NCI-H187 treated with DMSO at 0.1 percent for 48 hours (cell line): ENCODE data around the gene KRT73.

Source experiments
- DNase-seq: peaks from one replicate; lab custom pipeline; 2025; lab: John Stamatoyannopoulos, UW

The KRT73 gene

DNA sequence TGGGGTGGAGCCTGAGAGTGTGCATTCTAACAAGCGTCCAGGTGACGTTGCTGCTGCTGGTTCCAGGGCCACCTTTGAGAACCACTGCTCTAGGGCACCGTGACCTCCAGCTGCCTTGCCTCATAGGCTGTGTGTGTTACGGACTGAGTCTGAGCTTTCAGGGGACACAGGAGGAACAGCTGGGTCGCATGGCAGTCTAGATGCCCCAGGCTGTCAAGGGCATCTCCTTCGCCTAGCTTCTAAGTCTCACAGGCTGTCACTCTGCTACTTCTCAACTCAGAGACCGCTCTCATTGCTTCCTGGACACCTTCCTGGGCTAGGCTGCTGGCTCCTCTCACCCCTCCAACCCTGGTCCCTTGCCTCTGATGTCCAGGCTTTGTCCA is 965 bp downstream of the KRT73 start:
- DNase-seq = no peak

DNA sequence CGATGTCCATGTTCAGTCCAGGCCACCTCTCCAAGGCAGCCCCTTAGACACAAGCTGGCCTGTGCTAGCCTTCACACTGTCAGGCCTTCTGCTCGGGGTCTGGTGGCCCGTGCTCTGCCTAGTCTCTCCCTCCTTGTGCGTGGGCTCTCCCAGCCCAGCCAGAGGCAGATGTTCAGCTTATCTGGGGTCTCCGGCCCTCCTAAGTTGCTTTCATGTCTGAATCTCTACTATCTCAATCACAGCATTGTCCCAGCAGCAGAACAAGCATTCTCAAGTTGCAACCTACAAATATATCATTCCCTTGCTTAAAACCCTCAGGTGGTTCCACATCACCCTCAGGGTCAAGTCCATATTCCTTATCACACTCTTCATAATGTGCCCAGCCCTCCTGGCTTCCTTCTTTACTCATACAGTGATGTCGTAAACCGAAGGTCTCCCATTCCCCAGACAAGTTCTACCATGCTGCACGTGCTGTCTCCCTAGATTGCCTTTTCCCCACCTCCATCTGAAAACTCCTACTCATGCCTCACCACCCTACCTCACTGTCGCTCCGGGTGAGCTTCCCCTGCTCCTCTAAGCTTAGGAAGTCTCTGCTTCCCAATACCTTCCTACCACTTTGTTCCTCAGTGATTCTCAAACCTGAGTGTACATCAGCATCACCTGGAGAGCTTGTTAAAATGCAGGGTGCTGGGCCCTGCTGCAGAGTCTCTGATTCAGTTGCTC is 1.5 kb downstream of the KRT73 start:
- no peak for DNase-seq

DNA sequence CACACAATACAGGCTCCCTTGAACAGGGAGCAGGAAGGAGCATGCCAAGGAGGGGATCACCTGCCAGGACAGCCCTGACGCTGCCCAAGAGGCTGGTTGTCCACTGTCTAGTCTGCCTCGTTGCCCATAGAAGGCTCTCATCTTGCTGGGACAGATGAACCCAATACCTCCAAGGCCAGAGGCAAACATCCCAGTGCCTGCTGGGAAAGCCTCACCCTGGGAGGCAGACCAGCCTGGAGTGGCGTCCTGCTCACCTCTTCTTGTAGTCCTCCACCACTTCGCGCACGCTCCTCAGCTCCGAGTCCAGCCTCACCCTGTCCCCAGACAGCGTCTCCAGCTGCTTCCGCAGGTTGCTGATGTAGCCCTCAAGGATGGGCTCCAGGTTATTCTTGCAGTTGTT is 2.4 kb downstream of the KRT73 start:
- DNase-seq = no peak

DNA sequence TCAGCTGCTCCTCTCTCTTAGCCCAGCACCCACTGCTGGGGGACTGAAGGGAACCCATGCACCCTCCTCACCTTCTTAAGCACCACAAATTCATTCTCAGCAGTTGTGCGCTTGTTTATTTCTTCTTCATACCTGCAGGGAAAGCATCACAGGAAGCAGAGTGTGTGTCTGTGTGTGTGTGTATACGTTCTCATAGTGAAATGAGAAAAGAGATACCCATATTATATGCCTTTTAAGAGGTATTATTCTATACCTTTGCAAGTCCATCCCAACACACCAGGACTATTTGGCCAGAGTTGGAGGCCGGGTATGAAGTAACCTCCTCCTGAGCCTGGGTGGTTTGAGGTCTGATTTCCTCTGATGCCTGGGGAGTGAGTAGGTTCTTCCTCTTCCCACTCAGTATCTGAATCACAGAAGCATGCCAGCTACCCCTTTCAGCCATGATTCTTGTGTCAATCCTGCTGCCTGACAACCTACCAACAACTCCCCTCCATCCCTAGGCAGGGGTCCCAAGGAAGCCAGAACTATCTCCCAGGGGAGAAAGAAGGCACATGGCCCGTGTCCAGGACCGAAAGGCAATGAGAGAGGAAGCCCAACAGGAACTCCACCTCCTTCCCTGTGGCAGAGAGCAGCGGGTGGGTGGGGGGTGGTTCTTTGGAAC is 3.0 kb downstream of the KRT73 start:
- no peak for DNase-seq

DNA sequence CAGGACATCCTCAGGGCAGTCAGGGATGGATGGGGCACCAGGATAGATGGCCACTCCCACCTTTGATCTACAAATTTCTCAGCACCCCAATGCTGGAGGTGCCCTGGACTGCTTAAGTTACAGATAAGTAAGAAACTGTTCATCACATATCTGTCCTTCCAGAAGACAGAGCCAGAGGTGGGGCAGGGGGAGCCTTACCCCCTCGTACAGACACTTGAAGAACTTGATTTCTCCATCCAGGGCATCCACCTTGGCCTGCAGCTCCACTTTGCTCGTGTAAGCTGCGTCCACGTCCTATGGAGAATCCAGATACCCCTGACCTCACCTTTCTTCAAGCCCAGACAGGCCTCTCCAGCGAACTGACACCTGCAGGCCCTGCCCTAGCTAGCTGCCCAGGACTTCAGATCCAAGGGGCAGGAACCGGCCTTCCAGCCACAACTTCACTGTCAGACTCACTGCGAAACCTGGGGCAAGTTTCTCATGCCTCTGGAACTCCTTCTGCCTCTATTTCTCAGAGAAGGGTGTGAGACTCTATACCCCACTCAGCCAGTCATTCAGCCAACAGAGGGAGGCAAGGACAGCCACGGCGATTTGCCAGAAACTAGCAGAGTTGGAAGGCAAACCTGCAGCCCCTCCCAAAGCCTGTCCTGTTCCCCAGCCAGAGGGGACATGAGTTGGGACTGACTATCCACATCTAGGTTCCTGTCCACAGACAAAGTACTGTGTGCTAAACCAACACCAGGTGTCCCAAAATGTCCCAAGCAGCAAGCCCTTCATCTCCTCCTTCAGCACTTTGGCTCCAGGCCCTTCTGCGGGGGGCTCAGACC is 3.8 kb downstream of the KRT73 start:
- DNase-seq = no peak

DNA sequence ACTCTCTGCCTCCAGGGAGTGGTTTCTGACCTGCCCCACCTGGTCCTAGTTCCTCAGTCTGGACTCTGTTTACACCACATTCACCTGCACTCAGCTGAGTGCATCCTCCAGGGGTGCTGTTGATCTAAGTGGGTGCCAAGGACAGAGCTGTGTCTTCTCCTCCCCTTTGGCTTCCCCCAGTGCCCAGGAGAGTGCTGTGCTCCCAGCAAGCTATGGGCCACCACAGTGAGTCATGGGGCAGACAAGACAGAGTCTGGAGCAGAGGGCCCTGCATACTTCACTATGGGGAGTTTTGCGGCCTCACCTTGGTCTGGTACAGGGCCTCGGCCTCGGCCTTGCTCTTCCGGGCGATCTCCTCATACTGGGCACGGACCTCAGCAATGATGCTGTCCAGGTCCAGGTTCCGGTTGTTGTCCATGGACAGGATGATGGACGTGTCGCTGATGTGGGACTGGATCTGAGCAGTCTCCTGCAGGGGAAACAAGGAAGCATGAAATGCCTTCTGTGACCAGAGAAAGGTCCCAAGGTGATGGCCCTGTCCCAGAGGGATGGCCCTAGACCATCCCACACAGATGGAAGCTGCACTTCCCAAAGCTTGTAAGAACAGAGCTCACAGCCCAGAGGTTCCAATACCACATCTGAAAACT is 4.9 kb downstream of the KRT73 start:
- no peak for DNase-seq

DNA sequence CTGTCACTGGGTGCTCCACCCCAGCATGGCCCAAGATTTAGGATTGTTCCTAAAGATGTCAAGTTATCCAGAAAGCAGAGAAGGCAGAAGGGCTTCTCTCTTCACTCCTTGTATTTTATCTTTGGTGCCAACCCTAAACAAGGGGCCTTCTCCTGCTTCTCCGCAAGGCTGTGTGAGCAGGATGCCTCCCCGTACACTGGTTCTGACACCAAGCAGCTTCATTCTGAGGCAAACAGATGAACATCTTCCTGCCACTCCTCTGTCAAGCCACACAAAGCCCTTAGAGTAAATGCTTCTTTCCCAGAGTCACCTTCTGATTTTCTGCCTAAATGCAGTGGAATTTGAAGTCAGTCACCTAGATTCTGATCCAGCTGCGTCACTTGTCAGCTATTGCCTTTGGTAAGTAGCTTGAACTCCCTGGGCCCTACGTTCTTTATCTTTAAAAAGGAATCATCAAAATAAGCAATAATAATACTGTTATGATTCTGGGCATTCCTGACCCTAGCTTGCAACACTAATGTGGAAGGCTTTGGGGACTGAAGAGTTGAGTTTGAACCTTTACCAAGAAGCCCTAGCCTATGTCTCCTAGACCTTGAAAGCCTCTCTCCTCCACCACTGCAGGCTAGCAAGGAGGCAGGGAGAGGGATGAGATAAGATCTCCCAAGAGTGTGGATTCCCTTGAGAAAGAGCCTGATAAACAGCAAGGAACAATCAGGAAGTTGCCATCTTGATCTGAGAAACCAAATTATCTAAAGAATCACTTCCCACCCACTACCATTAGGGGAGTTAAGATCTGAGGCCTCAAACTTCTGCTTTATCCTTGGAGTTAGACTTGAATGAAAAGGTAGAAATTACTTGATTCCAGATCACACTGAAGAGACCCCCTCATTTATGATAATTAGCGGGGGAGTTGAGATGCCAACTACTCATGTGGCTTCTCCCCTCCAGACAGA is 5.7 kb downstream of the KRT73 start:
- no peak for DNase-seq

DNA sequence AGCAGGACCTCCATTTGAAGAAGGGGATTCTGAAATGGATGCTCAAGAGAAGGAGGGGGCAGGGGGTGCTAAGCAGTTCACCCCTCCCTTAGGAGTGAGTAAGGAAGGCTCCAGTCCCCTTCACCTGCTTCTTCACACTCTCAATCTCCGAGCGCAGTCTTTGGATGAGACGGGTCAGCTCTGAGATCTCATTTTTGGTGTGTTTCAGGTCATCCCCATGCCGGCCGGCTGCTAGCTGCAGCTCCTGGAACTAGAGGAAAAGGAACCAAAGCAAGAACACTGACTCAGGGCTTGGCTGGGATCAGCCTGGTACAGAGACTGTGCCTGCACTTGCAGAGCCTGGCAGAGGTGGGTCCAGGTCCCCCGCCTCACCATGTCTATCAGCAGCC is 7.3 kb downstream of the KRT73 start:
- no peak for DNase-seq

DNA sequence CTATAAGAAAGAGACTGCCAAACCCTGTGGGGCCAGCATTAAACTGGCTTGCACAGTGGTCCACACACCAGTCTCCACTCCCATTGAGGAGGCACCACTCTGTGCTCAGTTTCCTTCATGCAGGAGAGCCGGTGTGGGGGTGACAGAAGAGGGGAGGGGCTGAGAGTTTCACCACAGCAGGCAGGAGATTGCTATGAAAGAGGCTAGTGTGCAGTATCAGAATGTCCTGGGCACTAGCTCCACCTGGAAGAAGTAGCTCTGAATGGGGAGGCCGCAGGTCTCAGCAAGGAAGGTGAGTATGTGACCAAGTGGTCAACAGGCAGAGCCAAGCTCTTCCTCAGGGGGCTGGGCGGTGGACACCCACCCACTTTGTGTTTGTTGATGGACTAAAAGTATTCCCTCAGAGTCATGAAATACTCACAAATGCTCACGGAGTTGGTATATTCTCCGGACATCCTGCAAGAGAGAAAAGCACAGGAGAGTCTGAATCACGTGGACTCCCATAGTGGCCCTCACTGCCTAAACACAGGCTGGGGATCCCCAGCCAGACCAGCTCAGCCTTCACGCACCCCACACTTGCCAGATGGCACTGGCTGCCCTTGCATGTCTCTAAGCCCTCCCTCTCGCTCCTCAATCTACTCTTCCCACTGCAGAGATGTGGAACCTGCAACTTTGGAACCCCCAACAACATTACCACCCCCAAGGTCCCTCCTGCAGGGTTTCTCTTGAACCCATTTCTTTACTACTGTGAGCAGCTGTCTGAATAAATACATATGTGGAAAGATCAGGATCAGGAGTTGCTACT is 9.3 kb downstream of the KRT73 start:
- no peak for DNase-seq

DNA sequence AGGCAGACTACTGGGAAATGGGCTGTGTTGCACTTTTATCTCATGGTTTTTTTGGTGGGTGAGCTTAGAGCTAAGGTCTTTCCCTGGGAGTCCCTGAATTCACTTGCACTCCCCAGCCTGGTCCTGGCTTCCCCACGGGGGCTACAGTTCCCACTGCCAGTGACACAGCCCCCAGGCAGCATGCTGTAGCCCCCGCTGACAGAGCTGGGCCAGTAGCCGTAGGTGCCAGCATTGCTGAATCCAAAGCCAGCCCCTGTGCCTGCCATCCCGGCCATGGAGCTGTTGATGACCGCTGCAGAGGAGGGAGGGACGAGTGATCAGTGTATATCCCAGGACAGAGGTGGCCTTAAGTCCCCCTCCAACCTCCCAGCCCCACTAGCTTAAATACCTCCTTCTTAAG is 10.2 kb downstream of the KRT73 start:
- no peak for DNase-seq

DNA sequence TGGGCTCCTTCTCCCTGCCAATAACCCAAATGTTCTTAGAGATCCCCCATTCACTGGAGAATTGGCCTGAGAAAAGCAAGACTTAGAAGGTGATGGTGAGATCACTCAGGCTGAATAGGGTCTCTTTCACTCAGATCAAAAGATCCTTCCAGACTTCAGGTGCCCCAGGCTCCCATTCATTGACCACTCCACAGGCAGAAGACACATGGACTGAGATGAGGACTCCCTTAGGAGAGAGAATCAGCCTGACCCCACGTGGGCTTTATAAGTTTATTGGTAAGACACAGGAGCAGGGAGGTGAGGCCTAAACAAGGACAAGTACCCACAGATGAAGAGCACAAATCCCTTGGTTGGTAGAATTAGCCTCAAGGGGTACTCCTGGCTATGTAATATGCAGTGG is 11.0 kb downstream of the KRT73 start:
- DNase-seq = no peak

DNA sequence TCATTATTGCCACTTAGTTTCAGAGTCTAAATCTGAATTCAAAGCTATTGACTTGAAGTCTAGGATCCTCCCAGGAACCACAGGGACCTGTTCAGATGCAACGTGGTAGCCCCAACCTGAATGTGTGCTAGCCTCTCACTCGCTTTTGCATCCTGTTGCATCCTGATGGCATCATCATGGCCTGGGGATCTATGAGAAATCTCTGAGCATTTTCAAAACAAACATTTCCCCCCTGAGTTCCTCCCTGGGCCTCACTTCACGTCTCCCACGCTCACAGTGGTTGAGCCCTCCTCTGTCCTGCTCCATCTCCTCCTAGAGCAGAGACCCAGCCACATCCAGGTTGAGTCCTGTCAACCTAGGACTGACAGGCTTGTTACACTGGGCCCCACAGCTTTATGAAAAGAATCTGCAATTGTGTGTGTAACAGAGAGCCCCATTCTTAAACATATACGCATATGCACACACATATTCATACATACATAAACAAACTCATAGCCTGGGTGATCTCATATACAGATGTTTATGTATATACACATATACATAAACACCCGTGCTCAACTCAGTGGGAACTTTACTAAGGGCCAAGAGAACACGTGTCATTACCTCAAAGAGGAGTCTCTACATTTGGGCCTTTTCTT is 11.7 kb downstream of the KRT73 start:
- DNase-seq = no peak

DNA sequence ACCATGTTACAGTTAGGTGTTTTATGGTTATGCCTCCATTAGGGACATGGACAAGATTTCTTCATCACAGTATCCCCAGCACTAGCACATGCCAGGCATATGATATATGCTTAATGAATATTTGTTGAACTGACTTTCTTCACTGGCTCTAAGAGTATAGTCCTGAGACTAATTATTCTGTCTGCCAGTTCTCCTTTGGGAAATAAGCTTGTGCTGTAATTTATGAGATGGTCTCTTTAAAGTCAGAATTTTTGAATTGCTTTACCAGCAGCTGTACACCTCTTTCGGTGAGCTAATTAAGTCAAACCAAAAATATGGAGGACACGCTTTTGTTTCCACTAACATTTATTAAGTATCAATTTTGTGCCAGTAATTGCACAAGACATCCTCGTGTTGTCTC is 12.3 kb downstream of the KRT73 start:
- DNase-seq = no peak

DNA sequence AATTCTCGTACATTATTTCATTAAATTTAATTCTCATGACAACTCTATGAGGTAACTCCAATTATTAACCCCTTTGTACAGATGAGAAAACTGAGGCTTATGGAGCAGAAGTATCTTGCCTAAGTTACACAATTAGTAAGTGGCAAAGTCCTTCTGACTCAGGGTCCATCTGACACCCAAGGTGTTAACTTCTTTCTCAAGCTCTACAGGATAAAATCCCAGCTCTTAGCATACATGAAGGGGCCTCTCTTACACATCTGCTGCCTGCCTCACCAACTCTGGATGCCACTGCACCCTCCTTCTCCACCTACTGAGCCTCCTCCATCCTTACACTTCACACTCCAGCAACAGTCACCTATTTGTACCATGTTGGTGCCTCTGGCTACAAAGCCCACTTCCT is 12.8 kb downstream of the KRT73 start:
- DNase-seq = no peak

DNA sequence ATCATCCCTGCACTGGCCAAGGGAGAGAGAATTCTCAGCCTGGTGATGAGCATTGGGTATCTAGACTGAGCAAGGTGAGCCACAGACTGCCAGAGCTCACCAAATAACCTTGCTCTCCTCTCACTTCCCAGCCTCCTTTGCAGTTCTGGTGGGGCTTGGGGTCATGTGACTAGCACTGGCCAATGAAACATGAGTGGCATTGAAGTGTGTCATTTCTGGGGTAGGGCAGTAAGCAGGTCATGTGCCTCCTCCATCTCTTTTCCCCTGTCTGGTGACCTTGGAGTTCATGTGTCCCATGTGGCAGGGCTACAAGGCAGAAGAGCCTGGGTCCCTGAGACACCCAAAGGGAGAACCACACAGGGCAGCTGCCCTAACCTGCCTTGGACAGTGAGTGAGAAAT is 13.5 kb downstream of the KRT73 start:
- no peak for DNase-seq

DNA sequence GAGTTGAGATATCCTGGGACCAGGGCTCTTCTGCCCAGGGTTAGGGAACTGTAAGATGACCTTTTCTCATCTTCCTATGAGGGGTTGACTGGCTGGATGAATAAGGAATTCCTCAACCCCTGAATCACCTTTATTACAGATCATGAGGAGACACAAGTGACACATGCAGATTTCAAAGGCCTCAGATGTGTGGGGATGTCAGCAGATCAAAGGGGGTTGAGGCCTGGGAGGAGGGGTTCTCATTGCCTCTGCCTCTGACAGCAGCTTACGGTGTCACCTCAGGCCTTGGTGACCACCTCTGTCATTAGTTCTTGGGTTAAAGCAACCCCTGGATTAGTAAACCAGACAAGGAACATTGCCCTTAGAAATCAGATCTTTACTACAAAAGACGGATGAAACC is 15.0 kb downstream of the KRT73 start:
- no peak for DNase-seq

DNA sequence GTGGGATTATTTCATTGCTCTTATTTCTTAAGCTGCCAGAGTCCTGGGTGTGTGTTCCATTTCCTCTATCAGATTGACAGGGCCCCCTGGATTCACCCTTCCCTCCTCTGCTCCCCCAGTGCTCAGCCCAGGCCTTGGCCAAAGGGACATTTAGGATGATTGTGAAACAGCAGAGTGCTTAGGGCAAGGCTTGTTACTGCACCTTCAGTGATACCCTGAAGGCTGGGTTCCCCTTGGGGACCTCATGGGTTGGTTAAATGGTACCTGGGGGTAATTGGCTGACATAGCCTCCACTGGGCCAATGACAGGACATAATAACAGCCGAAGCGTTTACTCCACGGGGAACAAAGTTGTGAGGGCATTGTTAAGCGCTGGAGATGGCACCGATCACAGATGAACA is 15.8 kb downstream of the KRT73 start:
- no peak for DNase-seq

DNA sequence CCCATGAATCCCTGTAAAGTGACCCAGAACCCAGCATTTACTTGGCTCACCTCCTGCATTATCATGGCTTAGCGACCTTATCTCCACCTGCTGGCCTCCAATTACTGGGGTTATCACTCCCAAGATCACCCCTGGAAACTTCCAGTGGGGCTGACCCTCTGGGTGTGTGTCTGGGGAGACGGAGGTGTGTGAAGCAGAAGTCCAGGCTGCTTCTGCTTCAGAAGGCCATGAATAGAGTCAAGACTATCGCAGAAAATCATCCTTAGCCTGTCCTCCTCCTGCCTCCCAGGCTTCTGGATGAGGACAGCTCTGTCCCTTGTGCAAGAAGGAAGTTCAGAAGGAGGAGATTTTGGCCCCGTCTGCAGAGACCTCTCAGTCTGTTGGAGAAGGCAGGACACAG is 16.7 kb downstream of the KRT73 start:
- no peak for DNase-seq

DNA sequence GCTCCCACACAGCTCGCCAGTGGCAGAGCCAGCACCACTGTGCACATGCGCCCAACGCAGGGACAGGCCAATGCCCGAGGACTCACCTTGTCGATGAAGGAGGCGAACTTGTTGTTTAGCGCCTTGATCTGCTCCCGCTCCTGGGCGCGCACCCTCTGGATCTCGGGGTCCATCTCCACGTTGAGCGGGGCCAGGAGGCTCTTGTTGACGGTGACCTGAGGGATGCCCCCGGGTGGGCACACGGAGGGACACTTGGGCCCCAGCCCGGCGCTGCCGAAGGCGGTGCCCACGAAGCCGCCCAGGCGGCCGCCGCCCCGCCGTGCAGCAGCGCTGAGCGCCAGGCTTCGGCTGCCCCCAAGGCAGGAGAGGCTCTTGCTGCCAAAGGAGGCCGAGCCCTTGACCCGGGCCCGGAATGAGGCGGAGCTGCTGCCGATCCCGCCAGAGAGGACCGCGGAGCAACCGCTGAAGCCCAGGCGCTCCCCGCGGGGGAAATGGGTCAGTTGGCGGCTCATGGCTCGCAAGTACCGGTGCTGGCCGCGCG is 17.3 kb downstream of the KRT73 start, which contains the start of gene KRT72:
TSS of gene KRT72 (minus strand) at position 523 of the 541 bp plus-strand sequence. CDS start at position 512, 11 bp downstream.
- DNase-seq = no peak

DNA sequence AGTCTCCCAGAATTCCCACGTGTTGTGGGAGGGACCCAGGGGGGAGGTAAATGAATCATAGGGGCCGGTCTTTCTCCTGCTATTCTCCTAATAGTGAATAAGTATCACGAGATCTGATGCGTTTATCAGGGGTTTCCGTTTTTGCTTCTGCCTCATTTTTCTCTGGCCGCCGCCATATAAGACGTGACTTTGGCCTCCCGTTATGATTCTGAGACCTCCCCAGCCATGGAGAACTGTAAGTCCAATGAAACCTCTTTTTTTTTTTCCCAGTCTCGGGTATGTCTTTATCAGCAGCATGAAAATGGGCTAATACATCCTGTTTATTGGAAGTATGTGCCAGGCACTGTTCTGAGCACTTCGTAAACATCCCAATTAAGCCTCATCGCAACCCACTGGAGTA is 17.9 kb downstream of the KRT73 start:
- DNase-seq = no peak
